GM18519 (cell line): ENCODE data around the gene HDHD3.
"Not testable (repeated sequence)": the region's sequence is repeated elsewhere in the genome, so short reads cannot be mapped to it uniquely, and the experiment has no call there.

Experiments used
- ATAC-seq: cut with Tn5 transposase; IDR thresholded peaks from one replicate; pipeline ENCODE4 v1.9.1; 2021; ENCODE audit warnings: mild to moderate bottlenecking, moderate library complexity; ENCODE audit not compliant: unreplicated experiment, low FRiP score

Gene HDHD3

DNA sequence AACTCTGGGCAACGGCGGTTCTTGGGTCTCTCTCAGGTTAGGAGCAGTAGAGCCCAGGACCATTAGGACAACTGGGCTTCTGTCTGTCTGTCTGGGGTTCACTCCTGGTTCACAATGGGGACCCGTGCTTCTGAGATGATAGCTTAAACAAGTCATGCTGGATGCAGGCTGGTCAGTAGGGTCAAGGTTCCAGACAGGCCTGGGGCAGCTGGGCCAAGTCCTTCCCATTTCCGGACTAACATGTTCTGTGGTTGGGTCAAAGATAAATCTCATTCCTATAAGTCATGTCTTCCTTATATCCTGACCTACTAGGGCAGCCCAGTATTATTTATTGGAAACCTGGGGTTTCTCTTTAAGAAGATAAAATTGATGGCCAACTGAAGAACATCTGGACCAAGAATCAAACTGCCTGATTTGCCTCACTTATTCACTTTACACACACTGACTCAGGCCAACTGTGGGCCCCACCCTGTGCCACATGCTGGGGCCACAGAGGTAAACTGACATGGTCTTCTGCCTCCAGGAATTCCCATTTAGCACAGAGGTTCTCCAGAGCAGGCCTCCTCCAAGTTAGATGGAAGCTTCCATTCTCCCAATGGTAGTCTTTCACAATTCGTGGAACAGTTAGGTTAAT lies 8.3 kb downstream of the HDHD3 start:
- no peak for ATAC-seq

DNA sequence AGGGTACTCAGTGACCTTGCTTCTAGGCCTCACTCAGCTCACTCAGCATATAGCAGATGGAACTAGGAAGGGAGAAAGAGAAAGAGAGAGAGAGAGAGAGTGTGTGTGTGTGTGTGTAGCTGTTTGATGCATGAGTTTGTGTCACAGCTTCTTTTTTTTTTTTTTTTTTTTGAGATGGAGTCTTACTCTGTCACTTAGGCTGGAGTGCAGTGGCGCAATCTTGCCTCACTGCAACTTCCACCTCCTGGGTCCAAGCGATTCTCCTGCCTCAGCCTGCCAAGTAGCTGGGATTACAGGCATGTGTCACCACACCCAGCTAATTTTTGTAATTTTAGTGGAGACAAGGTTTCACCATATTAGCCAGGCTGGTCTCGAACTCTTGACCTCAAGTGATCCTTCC lies 11.1 kb downstream of the HDHD3 start:
- ATAC-seq = not testable (repeated sequence)

DNA sequence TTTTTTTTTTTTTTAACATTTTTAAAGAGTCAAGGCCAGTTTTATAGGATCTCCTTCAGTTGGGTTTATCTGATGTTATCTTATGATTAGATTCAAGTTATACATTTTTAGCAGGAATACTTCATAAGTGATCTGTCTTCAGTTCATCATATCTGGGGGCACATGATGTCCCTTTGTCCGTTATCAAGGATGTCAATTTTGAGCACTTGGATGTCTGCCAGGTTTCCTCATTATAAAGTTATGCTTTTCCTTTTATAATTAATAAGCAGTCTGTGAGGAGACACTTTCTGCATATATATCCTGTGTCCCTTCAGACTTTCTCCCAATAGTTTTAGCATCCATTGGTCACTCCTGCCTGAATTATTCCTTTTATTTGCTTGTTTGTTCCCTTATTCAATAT lies 11.8 kb downstream of the HDHD3 start:
- ATAC-seq = no peak

DNA sequence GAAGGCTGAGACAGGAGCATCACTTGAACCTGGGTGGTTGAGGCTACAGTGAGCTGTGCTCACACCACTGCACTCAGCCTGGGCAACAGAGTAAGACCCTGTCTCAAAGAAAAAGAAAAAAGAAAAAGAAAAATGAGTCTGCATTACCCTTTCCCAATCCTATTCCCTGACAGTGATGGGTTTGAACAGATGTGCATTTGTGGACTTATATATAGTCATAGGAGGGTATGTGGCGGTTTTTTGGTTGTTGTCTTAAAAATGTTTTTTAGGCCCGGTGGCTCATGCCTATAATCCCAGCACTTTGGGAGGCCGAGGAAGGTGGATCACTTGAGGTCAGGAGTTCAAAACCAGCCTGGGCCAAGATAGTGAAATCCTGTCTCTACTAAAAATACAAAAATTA lies 13.4 kb downstream of the HDHD3 start:
- no peak for ATAC-seq

DNA sequence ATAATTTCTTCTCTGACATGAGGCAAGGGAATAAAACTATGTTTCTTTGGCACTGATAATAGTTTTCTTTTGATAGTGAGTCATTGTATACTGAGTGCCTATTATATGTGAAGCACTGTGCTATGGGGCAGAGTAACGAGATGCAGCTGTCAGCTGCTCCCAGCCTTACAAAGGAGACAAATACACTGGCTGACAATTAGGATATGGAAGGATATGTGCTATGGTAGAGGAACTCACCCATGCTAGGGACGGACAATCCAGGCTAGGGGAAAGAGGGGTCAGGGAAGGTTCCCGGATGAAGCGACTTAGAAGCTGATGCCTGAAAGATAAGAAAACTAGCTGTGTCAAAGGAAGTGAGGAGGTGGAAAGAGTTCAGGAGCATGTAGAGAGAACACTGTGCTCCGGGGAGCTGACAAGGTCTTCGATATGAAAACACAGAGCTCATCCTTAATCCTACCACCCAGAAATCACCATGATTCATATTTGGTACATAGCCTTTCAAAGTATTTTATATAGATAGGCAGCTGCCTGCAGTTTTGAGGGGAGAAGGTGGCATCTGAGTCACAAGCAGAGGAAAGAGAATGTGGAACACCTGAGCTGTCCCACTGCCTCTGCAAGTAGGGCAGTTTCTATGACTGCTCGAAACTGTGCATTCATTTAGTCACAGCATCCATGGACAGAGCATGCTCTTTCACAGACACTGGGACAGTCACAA lies 15.3 kb downstream of the HDHD3 start:
- ATAC-seq = no peak

DNA sequence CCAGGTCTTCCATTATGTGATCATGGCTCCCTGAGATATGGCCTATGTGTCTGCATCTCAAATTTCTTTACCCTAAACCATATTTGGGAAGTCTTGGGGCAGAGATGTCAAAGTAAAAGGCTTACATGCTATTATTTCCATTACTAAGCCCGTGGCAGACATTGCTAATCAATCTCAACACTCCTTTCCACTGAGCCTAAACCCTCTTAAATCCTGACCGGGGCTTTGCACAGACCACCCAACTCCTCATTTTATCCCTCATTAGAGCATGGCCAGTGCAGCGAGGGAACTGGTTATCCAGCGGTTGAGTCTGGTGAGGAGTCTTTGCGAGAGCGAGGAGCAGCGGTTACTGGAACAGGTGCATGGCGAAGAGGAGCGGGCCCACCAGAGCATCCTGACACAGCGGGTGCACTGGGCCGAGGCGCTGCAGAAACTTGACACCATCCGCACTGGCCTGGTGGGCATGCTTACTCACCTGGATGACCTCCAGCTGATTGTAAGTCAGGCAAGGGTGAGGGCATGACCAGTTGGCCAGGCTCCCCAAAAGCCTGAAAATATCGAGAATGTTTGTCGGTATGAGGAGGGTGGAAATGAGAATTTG lies 16.4 kb downstream of the HDHD3 start:
- no peak for ATAC-seq

DNA sequence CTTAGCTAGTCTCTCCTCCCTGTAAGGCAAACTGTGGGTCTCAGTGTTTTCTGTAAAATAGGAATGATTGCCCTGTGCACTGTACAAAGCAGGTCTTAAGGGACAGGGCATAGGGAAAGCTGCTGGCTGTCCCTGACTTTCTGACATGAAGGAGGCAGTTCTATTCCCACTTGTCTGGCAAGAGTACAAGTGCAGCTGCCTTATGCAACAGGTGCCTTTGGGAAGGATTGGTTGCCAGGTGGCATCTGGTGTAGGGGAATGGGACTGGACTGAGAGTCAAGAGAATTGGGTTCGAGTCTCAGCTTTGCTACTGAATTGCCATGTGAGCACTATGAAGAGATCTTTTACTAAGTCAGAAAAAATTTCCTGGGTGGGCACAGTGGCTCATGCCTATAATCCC lies 17.4 kb downstream of the HDHD3 start:
- ATAC-seq = no peak

DNA sequence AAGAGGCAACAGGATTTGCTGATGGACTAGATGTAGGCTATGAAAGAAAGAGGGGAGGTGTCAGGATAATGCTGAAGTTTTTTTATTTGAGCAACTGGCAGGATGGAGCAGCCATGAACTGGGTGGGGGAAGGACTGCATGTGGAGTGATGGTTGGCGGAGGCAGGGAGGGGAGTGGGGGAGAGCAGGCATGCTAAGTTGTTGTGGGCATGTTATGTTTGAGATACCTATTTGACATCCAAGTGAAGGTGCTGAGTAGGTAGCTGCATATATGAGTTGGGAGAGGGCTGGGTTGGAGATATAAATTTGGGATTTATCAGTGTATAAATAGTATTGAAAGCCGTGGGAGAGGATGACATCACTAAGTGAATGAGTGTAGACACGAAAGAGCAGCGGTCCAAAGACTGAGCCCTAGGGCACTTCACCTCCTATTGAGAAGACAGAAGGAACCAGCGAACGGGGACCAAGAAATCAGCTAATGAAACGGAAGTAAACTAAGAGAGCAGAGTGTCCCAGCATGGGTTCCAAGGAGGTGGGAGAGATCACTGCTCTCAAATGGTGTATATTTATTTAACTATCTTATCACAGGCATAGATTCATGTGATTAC lies 20.0 kb downstream of the HDHD3 start:
- no peak for ATAC-seq

DNA sequence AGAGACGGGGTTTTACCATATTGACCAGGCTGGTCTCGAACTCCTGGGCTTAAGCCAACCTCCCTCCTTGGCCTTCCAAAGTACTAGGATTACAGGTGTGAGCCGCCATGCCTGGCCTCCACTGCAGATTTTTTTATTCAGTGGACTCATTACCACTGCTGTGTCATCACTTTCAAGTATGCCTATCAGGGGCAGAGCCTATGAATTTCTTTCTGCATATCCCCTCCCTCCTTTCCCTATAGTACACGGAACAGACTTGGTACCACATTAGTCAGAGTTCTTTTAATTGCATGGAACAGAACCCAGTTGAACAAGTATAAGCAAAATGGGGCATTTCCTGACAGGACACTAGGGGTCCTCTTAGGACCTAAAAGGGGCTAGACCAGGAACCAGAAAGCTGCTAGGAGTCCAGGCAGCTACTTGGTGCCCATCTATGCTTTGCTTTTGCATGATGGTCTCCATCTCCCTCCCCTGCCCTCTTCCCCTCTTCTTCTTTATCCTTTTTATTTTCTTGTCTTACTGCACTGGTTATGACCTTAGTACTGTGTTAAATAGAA lies 21.7 kb downstream of the HDHD3 start:
- no peak for ATAC-seq

DNA sequence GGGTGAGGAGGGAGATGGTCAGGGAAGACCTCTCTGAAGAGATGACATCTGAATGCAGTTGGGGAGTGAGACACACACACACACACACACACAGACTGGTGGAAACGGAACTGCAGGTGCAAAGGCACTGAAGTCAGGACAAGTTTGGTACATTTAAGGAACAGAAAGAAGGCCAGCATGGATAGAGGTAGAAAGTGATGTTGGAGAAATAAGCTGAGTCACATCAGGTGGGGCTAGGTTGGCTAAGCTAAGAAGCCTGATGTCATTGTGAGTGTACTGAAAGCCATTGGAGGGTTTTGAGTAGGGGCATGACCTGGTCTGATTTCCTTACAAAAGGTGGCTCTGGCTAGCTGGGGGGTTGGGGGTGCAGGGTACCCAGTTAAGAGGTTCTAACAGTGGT lies 24.4 kb downstream of the HDHD3 start:
- ATAC-seq = no peak

DNA sequence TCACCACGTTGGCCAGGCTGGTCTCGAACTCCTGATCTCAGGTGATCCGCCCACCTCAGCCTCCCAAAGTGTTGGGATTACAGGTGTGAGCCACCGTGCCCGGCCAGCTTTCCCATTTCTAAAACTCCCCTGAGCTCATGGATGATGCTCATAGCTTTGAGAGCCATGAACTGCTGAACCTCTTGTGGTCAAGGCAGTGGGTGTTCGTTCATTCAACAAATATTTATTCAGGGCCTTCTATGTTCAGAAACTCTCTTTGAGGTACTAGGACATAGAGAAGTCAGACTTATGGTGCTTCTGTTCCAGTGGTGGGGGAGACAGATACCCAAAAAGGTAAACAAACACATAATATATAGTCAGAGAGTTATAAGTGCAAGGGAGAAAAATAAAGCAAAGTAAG lies 24.8 kb downstream of the HDHD3 start:
- ATAC-seq = no peak

DNA sequence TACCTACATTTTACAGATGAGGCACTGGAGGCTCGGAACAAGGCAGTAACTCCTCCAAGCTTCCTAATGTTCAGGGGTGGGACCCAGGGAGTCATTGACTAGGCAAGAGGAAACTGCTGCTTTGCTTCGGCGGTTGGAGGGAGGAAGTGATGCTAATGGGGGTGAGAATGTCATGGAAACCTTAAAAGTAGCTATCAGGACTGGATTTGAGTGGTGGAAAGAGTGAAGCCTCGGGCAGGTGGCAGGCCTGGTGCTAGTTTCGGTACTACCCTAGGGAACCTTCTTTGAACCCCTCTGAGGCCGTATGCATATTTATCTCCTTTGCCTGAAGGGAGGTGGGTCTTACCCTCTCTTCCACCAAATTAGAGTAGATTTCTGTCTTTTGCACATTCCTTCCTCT lies 25.8 kb downstream of the HDHD3 start:
- no peak for ATAC-seq

DNA sequence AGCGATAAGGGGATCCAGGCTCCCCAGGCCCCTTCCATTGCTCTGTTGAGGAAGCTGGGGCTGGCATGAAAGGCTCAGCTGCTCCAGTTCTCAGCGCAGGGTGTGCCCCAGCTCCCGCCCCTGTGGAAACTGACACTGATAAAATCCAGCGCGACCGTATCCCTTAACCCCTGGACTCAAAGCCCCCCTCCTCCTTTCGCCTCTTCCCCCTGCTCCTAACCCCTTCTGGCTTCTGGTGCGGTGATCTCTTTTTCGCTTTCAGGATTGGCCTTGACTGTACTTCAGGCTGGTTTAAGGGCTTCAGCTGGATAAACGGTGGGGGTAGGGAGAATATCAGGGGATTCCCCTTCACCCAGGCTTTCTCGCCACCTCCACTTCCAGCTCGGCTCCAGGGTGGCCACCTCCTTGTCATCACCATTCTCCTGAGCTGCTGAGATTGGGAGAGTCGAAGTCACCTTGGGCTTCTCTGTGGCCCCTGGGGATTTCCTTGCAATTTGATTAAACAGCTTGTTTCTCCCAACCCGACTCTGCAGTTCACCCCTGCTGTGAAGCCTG lies 26.6 kb downstream of the HDHD3 start:
- no peak for ATAC-seq

DNA sequence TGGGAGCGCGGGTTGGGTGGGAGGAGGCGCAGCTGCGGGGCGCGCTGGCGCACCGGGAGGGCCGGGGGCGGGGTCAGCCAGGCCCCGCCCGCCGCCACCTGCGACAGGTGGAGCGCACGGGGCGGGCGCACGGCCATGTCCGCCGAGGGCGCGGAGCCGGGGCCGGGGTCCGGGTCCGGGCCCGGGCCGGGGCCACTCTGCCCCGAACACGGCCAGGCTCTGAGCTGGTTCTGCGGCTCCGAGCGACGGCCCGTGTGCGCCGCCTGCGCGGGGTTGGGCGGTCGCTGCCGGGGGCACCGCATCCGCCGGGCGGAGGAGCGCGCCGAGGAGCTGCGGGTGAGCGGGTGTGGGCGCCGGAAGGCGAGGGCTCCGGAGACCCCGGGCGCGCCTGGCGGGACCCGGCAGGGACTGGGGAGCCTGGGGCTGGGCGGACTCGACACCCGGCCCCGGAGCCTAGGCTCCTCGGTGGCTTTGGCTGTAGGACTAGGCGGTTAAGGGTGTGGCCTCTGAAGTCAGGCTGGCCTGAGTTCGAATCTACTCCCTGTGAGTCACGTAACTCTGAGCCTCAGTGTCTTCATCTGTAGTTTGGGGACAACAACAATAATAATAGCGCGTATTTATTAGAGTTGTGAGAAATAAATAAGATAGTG lies 27.2 kb downstream of the HDHD3 start, which contains the start of gene BSPRY:
Gene BSPRY (plus strand): TSS at position 97 of the 650 bp plus-strand sequence. CDS start 39 bp downstream, at position 136.
- no peak for ATAC-seq

DNA sequence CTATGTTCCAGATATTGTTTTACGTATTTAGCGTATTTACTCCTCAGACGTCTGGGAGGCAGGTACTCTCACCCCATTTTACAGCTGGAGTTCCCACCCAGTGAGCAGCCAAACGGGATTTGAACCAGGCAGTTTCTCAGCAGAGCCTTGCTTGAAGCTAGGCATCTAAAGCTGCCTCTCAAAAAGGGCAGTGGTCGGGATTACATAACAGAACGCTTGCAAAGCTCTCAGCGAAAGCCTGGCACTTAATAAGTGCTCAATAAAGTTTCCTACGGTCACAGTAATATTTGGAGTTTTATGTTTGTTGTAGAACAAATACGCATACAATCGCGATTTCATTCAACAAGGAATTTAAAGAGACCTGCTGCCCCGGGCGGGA lies 27.7 kb downstream of the HDHD3 start:
- ATAC-seq = no peak

DNA sequence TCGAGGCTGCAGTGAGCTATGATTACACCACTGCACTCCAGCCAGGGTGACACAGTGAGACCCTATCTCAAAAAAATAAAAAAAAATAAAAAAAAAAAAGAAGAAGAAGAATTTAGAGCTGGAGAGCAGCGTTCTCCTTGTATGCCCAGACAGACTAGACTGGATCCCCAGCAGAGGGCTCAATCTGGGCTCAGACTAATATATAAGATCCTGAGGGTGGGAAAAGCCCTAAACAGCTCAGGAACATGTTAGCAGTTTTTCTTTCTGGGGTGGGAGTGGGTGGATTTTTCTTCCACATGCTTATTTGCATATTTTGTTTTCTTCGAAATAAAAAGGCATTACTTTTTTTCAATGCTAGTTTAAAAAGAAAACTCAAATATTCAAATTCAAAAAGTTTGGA lies 28.3 kb downstream of the HDHD3 start:
- ATAC-seq = no peak

DNA sequence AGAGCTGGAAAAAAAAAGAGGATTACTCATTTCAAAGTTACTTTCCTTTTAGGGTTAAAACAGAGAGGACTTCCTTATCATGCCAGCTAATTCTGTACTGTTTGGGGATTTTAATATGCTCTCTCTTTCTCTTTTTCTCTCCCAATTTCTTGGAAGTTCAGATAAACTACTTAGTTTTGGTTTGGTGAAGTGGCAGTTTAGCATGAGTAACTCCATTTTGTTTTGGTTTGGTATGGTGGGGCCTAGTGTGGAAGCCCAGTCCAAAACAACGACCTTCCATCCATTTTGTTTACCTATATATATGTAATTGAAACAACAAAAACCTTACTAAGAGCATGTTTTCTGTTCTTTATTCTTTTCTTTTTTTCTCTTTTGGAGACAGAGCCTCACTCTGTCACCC lies 31.1 kb downstream of the HDHD3 start:
- ATAC-seq = no peak

DNA sequence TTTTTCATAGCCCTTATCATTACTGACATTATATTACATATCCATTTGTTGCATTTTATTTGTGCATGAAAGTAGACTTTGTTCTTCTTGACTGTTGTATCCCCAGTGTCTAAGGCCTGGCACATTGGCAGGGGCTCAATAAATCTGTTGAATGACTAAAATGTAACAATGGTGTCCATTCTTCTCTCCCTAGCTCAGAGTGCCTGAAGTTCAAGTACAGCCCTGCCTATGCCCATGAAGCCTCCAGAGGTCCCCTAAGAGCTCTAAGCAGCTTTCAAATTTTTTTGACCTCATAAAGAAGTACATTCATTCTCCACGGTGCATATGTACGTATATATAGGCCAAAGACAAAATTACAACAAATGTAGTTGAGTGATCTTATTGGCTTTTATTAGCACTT lies 31.6 kb downstream of the HDHD3 start:
- no peak for ATAC-seq

DNA sequence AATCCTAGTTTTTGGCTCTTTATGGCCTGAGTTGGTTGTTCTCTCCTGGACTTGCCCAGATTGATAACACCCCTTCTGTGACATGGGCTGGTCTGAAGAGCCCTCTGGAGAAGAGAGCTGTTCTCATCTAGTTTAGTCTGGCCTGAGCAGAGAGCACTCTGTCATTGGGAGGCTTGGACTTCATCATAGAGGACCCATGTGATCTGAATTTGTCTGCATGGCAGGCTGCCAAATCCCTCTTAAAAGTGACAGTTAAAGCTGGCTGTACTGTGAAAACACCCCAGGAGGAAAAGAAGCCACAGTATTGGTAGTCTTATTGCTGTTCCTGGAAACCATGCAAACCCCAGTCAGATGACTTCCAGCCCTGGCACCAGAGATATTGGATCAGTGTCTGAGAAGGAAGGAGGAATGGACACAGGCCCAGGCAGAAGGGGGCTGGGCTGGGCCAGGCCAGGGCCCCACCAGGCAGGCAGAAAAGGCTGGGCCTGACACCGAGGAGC lies 33.0 kb downstream of the HDHD3 start:
- no peak for ATAC-seq

DNA sequence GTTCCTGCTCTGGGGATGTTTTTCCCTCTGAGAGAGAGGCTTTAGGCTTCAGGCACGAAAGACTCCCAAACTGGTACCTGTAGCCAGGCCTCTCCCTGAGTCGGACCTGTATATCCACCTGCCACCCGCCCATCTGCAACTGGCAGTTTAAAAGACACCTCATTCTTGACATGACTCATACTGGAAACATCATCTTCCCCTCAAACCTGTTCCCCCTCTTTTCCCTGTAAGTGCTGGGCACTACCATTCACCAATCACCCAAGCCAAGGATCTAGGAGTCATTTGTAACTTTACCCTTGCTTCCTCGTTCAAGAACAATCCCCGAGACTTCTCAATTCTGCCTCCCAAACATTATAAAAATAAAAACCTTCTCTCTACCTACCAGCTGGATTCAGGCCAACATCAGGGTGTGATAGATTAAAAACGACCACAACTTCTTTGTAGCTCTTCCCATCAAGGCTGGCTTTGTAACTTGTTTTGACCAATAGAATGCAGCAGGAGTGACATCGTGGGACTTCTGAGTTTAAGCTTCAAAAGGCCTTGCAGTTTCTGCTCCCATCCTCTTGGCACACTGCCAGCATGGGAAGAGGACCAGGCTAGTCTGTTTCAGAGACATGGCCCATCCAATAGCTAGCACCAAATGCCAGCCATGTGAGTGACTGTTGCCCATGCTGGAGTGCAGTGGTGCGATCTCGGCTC lies 34.9 kb downstream of the HDHD3 start:
- ATAC-seq = no peak
